Activated CD8-positive, alpha-beta memory T cell treated with anti-CD3 and anti-CD28 coated beads, Interleukin-2, amount 50 U/mL, for 1 hour (primary cell): ENCODE measurements around the gene FUBP1.
"Not testable (repeated sequence)": the region's sequence is repeated elsewhere in the genome, so short reads cannot be mapped to it uniquely, and the experiment has no call there.

ENCODE experiments used
- DNase-seq: peaks from one replicate; pipeline ENCODE4 v3.0.0-alpha.2; 2020; ENCODE audit errors: extremely low read depth

FUBP1 gene, protein sequence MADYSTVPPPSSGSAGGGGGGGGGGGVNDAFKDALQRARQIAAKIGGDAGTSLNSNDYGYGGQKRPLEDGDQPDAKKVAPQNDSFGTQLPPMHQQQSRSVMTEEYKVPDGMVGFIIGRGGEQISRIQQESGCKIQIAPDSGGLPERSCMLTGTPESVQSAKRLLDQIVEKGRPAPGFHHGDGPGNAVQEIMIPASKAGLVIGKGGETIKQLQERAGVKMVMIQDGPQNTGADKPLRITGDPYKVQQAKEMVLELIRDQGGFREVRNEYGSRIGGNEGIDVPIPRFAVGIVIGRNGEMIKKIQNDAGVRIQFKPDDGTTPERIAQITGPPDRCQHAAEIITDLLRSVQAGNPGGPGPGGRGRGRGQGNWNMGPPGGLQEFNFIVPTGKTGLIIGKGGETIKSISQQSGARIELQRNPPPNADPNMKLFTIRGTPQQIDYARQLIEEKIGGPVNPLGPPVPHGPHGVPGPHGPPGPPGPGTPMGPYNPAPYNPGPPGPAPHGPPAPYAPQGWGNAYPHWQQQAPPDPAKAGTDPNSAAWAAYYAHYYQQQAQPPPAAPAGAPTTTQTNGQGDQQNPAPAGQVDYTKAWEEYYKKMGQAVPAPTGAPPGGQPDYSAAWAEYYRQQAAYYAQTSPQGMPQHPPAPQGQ

DNA sequence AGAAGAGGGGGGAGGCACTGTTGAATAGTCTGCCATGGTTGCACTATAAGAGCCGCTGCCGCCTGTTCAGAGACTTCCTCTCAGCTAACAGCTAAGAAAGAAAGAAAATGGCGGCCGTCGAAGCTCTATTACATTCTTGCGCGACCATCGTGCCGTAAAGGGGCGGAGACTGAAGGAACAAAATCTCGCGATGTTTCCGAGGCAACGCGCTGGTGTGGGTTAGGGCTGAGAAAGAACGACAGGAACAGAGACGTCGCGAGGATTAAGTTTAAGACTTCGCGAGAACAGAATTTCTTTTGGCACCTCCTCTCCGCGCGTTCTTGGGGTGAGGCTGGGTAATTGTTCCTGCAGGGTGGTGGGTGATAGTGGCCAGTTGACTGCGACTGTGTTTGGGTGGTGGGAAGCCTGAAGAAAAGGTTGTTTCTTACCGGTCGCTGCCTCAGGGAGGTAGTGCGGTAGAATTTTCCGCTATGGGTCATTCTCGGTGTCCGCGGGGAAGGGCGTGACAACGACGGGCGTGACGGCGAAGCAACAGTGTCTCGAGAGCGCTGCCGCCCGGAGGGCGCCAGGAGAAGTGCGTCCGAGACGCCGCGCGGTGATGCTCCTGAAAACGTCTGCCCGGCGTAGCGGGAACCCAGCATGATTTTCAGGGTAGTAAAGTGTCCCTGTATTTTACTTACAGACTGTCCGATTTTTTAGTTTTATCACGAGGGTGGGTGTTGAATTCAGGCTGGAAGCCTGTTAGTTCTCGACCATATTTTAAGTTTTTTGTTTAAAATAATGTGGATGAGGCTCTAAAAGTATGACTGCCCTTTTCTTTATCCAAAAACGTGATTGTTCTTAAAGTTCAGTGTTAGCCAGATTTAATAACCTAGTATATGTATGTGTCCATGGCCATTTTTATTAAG lies at the start of gene FUBP1:
FUBP1 (minus strand) TSS at position 104 of the 908 bp plus-strand sequence; CDS start at position 36, 68 bp downstream.
- peak; percentile 96 for DNase-seq

DNA sequence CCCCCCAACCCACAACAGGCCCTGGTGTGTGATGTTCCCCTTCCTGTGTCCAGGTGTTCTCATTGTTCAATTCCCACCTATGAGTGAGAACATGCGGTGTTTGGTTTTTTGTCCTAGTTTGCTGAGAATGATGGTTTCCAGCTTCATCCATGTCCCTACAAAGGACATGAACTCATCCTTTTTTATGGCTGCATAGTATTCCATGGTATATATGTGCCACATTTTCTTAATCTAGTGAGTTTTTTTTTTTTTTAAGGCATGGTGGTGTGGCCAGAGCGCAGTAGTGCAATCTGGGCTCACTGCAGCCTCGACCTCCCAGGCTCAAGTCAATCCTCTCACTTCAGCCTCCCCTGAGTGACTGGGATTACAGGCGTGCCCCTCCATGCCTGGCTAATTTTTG lies 42.3 kb upstream of the FUBP1 start:
- not testable (repeated sequence) for DNase-seq

DNA sequence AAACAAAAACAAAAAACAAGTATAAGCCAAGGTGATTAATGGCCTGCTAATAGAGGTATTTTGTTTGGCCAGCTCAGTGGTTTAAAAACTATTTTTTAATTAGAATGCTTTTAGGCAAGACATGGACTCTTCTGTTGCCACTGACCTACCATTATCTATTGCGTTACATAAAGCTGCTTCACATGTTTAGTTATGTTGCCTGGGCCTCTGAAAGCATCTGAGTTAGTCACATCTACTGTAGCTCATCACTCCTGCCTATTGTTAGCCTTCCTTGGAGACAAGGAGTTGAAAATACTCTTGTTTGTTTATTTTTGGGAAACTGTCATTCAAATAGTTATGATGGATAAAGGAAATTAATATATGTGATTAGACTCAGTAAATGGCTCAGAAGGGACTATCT lies 40.2 kb upstream of the FUBP1 start:
- DNase-seq: no peak

DNA sequence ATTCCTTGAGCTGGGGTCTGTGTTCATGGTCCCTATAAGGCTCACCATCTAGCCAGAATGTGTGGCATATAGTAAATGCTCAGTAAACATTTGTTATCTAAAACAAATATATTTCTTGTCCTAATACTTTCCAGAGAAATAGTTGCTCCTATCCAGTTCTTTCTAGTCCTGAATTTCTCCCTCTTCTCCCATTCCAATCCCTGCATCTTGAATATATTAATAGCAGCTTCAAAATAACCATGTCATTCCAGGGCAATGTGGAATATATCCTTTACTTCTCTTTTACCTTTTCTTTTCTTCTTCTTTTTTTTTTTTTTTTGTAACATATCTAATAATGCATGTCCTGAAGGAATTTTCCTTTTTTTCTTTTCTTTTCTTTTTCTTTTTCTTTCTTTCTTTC lies 36.3 kb upstream of the FUBP1 start:
- no peak for DNase-seq

DNA sequence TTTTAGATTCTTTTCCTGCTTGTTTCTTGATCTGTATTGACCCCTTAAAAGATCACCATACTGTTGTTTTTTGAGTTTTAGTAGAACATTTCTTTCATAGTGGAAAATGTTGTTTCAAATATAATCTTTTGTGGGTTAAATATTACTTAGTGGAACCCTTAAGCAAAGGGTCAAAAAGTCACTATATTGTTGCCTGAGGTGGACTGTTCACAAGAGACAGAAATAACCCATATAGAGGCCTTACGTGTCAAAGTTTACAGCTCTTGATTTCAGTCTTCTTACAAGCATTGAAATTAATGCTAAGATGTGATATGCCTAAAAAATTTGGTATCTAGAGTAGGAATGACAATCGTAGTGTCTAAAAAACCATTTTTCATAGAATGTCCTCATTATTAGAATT lies 32.2 kb upstream of the FUBP1 start:
- DNase-seq: no peak

DNA sequence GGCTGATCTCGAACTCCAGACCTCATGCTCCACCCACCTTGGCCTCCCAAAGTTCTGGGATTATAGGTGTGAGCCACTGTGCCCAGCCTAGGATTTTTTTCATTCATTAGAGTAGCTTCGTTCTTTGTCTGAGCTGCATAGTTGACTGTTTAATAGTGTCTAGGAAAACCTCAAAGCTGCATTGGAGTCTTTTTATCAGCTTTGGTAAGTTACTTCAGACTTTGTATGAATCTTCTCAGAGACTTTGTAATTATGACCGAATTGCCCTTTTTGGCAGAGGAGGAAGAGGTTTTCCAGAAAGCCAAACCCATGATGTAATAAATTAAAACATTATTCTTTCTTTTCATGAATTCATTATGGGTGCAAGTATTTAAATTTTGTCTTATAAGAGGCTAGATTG lies 31.0 kb upstream of the FUBP1 start:
- no peak for DNase-seq

DNA sequence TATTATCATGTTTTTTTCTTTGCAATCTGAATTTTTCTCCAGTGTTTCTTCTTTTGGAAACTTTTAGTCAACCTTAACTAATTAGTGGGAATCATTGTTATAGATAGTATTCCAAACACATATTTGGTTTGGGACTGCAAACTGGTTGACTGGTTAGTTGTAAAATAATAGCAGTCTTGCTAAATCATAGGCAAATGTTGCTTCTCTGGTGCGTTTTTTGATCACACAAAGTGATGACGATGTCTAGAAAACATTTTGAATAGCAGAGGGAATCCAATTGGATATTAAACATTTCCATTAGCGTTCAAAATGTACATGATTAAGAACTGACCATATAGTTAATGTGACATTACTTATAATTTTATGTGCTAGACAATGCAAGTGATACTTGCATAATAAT lies 30.4 kb upstream of the FUBP1 start:
- DNase-seq: no peak

DNA sequence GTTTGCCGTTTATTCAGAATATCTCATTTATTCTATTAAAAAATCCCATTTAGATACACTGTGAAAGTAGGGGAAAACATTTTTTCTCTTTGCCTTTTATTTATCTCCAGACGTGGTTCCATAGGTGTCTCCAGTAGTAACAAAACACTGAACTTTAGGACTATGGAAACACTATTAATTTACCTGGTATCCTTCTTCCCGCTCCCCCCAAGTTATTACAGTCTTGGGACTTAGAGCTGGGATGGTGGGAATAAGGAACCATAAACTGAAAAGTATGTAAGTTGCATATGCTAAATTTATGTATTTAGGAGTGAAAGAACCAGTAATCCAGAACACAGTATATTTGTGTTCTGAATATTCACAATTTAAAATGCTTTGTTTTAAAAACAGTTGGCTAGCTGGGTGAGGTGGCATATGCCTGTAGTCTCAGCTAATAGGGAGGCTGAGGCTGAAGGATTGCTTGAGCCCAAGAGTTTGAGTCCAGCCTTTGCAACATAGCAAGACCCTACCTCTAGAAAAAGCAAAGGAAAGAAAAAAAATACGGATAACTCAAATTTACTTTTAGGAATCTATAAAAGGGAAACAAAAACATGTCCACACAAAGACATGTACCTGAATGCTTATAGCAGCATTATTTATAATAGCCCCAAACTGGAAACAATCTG lies 28.9 kb upstream of the FUBP1 start:
- DNase-seq: no peak

DNA sequence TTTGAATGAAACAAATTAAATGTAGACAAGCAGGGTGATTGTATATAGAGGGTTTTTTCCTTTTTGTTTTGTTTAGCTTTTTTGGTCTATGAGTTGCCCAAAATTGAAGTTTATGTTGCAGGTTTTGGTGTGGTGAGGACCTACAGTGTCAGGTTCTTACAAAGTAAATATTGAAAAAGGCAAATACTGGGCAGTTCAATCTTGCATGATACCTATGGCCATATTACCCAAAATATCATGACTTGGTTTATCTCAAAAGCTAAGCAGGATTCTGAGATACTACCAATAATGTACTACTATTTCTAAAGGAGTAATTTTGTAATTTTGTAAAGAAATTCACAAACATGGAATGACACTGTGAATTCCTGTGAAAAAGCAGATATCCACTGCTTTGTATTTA lies 27.6 kb upstream of the FUBP1 start:
- no peak for DNase-seq

DNA sequence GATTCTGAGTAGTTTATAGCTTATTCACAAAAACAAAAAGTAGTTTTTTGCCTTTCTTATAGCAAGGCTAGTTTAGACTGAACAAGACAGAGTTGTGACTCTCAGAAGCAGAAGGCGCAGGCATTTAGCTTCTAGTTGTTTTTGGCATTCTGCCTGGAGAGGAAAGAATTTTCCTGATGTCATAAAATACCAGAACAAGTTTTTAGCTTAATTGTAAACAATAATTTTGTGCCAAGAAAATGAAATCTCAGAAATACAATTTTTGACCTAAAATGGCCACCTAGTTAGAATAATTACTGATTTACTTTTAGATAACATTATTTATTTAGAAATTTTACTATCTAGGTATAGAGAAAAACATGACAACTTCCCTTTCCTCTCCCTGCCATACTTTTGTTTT lies 26.9 kb upstream of the FUBP1 start:
- no peak for DNase-seq

DNA sequence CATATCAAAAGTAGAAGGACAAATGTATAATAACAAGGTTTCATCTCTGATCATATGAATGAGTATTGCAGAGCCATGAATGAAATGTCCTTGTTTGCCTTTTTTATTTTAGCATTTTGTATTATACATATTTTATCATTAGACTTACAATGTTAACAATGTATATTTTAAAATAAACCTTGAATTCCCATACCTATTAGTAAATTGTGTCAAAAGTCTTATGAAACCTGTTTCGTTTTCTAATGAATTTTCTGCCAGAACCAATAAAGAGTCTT lies 26.5 kb upstream of the FUBP1 start:
- DNase-seq: no peak

DNA sequence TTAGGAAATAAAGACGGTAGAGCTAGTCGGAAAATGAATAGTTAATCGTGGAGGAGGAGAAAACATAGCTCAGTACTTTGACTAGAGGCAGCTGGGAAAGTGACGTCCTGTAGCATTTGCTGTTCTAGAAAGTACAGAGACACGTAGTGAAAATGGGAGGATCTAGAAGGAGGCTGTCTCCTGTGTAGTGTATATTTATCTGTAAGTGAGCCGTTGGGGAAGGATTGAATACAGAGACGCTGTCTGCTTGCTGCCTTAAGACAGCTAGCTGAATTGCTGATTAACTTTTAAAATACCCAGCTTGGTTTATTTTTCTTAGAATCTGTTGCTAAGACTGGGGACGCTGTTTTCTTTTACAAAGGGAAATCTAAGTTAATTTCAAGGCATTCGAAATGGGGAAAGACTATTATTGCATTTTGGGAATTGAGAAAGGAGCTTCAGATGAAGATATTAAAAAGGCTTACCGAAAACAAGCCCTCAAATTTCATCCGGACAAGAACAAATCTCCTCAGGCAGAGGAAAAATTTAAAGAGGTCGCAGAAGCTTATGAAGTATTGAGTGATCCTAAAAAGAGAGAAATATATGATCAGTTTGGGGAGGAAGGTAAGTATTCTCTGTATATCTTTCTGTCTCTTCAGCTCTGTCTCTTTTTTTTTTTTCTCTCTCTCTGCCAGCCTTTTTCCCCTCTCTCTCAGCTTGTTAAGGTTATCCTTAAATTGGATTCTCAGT lies 26.0 kb upstream of the FUBP1 start, which contains the start of gene DNAJB4:
DNAJB4 (plus strand) TSS at position 221 of the 729 bp plus-strand sequence; CDS start at position 393, 172 bp downstream.
- DNase-seq: peak; percentile 51

DNA sequence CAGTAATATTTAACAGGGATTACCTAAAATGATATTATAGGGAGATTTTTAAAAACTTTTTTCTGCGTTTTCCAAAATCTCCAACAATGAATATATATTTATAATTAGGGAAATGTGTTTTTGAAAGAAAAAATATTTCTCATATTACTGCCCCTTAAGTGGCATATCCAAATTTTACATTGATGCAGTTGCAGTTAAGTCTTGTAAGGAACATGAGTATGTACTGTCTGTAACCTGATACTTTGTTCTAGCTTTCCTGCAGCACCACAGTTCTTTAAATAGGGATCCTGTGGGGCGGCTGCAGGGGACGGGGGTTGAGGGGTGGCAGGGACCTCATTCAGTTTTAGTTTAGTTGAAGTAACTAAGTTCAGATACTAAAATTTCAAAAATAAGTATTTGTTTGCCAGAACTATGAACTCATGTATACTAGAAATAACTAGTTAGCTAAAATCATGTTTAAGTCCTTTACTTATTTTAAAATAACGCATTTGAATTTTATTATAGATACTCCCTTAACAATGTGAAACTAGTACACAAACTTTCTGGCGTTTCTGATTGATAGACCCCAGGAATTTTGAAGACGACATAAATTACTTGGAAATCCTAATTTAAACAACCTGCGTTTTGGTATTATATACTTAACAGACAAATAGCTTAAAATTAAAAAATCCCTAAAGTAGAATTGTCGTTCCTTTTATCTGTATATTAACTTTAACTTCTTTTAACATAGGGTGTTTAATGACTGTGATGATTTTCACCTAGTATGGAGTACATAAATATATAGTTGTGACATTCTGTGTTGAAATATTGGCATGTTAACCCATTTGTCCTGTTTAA lies 25.2 kb upstream of the FUBP1 start:
- DNase-seq: no peak

DNA sequence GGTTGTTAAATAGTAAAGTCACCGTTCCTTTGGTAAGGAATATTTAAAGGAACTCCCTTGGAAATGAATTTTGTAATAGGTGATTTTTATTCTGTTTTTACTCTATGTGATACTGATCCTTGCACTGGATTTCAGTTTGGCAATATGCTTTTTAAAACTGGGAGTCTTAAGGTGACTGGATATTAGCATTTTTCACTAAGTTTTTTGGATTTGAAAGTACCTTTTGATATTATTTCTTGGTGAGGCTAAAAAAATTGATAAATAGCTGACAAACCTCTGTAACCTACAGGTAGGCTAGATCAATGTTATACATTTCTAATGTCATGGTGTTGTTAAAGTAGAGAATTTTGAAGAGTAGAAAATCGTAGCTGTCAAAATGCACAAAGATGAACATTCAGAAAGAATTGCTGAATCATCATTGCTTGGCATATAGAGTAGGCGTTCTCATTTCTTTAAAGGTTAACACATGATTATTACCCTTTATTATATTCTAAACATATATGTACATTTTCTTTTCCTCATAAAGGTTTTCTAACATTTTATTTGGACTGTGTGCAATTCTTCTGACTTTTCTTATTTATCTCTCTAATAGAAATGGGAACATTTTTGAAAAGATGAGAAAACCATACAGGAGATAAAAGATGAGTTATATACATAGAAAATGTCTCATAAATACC lies 24.3 kb upstream of the FUBP1 start:
- no peak for DNase-seq

DNA sequence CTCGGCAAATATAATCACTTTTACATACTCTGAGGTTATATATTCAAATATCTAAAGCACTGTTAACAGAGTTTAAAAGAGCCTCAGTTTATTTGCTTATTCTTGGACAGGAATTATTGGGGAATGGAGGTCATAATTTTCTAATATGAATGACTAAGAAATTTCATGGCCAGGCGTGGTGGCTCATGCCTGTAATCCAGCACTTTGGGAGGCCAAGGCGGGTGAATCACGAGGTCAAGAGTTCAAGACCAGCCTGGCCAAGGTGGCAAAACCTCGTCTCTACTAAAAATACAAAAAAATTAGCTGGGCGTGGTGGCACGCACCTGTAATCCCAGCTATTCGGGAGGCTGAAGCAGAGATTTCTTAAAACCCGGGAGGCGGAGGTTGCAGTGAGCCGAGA lies 21.7 kb upstream of the FUBP1 start:
- DNase-seq: not testable (repeated sequence)

DNA sequence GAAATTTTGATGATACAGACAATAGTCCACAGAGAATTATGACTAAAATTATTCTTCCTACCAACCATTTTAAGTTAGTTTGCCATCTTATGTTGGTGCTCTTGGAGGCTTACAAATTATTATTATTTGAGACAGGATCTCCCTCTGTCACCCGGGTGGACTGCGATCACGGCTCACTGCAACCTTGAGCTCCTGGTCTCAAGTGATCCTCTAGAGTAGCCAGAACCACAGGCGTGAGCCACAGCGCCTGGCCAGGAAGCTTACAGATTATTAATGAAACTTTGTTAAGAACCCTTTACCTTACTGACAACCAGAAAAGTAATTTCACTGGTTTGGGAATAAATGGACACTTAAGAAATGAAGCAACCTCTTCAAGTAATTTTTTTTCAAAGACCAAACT lies 17.9 kb upstream of the FUBP1 start:
- no peak for DNase-seq

DNA sequence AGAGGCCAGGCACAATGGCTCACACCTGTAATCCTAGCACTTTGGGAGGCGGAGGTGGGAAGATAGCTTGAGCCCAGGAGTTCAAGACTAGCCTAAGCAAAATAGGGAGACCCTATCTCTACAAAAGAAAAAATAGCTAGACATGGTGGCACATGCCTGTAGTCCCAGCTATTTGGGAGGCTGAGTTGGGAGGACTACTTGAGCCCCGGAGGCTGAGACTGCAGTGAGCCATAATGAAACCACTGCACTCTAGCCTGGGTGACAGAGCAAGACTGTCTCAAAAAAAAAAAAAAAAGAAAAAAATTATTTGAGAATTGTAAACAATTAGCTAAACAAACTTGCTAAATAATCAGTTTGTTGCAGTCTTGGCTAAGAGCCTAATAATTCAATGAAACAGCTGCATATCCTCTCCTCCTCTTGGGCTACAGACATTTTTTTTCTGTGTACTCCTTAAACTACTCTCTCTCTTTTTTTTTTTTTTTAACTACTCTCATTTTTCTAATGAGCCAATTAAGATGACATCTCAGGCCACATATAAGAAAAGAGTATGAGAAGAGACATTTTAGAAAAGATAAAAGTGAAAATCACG lies 15.3 kb upstream of the FUBP1 start:
- no peak for DNase-seq

DNA sequence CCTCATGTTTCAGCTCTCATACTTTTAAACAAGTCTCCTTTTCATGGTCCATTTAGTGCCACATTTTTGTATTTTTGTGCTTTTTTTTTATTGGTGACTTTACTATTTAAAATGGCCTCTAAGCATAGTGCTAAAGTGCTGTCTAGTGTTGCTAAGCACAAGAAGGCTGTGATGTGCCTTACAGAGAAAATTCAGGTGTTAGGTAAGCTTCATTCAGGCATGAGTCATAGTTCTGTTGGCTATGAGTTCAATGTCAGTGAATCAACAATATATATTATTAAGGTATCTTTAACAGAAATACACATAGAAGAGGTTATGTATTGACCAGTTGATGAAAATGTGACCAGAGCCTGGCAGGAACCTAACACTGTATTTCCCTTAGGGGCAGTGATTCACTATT lies 12.8 kb upstream of the FUBP1 start:
- DNase-seq: no peak

DNA sequence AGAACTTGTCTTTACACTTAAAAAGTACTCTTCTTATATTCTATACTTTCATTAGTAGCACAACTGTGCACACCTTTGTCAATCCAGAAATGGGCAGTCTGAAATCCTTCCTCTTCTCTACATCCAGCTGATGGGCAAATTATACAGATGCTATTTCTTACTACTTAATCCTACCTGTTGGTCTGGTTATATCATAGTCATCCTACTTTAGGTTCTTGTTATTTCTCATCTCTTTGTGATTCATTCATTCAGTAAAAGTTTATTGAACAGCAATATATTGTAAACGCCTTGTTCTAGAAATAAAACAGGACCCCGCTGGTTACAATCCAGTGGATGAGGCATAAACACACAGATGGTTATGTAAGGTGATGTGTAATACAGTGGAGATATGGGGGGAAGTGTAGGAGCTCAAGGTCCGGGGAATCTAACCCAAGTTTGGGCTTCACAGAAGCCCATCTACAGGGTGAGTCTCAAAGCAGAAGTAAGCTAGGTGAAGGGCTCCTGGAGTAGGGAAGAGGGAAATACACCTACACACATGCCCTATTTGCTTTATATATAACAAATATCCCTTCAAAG lies 11.8 kb upstream of the FUBP1 start:
- no peak for DNase-seq
